GM19395 (cell line): ENCODE data around the gene KLHL9.
"Not testable (repeated sequence)": the region's sequence is repeated elsewhere in the genome, so short reads cannot be mapped to it uniquely, and the experiment has no call there.

ENCODE experiments used
- ATAC-seq: cut with Tn5 transposase; IDR thresholded peaks from one replicate; pipeline ENCODE4 v1.9.1; 2021; ENCODE audit warnings: mild to moderate bottlenecking, moderate library complexity; ENCODE audit not compliant: unreplicated experiment

KLHL9 gene

DNA sequence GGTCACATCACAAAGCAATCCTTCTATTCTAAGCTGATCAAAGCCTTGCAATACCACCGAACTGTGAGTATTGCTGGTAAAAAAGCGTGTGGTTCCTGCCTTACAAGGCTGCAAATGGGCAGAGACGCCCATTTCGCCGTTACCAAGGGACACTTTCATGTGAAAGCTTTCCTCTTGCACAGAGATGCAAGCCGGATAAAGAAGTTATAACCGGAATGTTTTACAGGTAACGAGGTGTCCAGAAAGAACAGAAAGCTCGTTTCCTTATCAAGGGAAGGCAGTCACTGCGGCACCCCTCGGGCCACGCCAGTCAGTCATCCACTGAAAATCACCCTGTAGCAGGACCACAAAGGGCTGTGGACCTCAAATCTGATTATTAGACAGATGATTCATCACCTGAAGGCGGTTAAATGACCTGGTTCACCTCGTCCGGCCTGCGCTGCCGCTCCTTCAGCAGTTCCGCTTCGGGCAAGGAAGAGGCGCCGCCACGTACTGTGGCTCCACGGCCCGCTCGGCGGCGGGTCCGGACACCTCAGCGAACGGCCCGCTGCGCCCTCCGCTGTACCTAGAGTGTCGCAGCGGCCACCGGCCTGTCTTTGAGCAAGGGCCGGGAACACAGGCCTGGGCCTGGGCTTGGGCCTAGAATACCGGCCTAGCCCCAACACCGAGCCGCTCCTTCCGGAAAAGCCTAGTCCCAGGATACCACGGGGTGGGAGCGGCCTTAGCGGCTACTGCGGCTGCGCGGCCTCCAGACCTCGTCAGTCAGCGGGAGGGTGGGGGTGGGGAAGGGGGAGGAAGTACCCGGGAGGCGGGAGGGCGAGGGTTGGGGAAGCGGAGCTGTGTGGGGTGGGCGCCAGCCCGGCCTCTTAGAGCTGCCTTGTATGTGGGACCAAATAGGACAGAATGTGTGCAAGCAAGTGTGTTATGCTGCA, at the start of gene KLHL9:
TSS of gene KLHL9 (minus strand) at position 704 of the 932 bp plus-strand sequence. CDS start at position 159, 545 bp downstream.
- peak; percentile 89 for ATAC-seq

- no peak for ATAC-seq
Measured at GRCh38 chr9:21383627-21384026, 48.4 kb upstream of the KLHL9 start.

- ATAC-seq: peak; percentile 99
Measured at GRCh38 chr9:21381448-21382339, 46.5 kb upstream of the KLHL9 start.

DNA sequence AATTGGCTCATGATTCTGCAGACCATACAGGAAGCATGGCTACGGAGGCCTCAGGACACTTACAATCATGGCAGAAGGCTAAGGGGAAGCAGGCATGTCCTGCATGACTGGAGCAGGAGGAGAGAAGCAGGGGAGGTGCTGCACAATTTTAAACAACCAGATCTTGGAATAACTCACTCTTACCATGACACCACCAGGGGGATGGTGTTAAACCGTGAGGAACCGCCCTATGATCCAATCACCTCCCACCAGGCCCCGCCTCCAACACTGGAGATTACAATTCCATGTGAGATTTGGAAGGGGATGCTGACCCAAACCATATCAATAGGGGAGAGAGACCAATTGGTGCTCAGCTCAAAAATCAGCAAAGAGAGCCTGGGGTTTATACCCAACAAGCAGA, 36.3 kb upstream of the KLHL9 start:
- not testable (repeated sequence) for ATAC-seq

GRCh38 chr9:21367957-21368356, 32.8 kb upstream of the KLHL9 start, which contains the start of gene IFNA13:
IFNA13 (minus strand) TSS chr9:21368057; CDS start chr9:21368010, 47 bp downstream.
- ATAC-seq: no peak

DNA sequence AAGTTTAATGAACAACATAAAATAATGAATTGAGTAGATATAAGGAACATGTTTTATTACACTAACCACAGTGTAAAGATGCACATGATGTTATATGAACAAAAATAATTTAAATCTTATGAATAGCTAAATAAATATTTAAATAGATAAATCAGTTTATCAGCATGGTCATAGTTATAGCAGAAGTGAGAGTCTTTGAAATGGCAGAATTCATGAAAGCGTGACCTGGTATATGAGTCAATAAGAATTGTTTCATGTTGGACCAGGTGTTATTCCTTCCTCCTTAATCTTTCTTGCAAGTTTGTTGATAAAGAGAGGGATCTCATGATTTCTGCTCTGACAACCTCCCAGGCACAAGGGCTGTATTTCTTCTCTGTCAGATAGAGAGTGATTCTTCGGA, 32.0 kb upstream of the KLHL9 start:
- ATAC-seq: peak; percentile 95

- ATAC-seq: no peak
Measured at GRCh38 chr9:21362287-21362686, 27.1 kb upstream of the KLHL9 start.

GRCh38 chr9:21357479-21358460, 22.6 kb upstream of the KLHL9 start:
- ATAC-seq: peak; percentile 95

DNA sequence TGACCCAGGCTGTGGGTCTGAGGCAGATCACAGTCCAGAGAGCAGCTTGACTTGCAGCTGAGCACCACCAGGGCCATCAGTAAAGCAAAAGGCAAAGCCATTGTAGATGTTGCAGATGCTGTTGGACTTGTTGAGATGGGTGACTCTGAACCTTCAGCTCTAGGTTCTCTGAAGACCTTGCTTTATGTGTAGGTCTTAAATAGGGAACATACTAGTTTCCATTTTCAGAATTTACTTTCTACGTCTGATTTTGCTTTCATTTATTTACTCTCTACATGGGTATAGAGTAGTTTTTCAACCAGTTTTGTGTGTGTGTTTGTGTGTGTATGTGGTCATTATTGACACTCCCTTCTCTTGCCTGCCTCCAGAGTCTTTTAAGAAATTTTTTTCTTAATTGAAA, 15.6 kb upstream of the KLHL9 start, which contains the start of gene IFNA6:
TSS of gene IFNA6 (minus strand) at position 101 of the 400 bp plus-strand sequence. CDS start at position 101, 0 bp downstream.
- ATAC-seq: no peak

DNA sequence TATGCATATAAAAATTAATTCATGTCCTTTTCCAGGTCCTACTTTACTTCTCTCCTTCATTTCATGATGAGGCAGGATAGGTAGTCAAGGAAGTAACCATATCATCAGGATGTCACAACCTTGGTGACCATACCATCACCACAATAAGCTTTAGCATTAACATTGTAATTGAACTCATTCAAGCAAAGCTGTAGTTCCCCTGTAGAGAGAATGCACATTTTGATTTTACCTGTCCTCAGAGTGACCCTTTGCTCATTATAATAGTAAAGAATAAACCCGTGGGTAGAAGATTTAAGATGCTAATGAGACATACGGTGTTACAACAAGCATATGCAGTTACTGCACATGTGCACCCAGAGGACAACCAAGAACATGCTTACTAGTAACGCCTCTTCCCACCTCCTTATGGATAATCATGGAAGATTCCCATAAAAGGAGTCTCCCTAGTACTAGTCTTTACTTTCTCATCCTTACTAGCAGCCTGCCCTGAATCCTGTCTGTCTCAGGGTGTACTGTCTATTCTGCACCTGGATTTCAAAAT, 13.3 kb upstream of the KLHL9 start:
- no peak for ATAC-seq

DNA sequence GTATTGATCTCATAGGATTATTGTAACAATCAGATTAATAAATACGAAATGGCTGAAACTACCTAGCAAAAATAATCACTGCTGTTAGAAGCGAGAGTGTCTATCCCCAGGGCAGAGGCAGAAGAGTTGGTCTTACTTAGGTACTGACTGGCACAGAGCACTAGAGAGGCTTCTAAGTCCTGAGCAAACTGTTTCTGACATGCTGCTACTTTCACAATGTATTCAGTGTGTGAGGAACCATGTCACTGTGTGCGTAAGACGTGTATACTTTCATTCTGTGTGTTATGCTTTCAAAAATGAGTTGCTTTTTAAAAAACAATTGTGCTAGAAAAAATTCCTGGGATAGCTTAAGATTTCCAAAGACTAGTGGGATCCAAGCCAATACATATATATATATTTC, 5.5 kb upstream of the KLHL9 start:
- ATAC-seq: no peak

DNA sequence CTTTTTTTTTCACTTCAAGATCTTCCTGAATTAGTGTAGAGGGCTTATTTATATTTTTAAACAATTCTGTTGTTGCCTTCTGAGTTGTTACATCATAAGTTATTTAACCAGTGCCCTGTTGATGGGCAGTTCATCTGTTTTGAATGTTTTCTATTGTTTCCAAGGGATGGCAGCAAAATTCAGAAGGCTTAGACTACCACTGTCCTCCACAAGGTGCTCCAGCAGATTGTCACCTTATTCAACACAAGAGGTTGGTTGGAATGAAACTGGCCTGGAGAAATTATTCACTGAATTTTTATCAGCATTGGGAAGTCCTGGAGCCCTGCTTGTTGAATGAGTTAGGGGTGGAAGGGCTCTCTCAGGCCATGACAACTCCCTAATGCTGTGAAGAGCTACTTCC, 1.3 kb upstream of the KLHL9 start:
- ATAC-seq: no peak

- no peak for ATAC-seq
Measured at GRCh38 chr9:21333226-21333625, 2.0 kb downstream of the KLHL9 start.

GRCh38 chr9:21331676-21332402, 3.4 kb downstream of the KLHL9 start:
- ATAC-seq: no peak

DNA sequence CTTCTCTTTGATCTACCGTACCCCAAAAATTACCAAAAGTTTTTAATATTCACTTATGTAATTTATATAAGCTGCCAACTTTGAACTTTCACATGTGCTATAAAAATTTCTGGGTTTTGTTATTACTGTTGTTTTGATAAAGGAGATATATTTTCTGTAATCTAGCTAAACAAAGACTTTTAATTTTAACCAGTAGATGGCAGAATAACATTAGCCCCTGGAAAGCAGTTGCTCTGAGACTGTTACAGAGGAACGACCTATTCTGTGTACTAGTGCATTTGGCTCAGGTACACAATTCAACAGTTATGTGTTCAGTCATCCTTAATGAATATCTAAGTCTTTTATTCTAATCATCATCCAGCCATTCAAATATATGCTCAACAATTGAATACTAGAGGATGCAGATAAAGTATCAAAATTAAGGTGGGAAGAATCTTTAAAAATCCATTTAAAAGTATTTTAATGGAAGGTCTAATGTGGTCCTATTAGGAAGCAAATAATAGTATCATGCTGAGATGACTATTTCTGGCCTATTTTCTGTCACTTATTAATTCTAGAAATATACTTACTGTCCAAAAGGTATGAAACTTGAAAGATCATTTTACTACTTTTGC, 8.6 kb downstream of the KLHL9 start:
- ATAC-seq: peak; percentile 91

DNA sequence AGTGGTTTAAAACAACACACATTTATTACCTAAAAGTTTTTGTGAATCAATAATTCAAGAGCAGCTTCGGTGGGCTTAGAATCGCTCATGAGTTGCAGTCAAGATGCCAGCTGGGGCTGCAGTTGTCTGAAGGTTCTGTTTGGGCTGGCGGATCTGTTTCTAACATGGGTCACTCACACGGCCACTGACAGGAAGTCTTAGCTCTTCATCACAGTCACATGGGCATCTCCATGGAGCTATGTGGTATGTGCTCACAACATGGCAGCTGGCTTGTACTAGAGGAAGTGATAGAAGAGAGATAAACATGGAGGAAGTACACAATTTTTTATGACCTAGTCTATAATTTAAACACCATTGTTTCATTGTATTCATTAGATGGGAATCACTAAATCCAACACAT, 11.2 kb downstream of the KLHL9 start:
- no peak for ATAC-seq

DNA sequence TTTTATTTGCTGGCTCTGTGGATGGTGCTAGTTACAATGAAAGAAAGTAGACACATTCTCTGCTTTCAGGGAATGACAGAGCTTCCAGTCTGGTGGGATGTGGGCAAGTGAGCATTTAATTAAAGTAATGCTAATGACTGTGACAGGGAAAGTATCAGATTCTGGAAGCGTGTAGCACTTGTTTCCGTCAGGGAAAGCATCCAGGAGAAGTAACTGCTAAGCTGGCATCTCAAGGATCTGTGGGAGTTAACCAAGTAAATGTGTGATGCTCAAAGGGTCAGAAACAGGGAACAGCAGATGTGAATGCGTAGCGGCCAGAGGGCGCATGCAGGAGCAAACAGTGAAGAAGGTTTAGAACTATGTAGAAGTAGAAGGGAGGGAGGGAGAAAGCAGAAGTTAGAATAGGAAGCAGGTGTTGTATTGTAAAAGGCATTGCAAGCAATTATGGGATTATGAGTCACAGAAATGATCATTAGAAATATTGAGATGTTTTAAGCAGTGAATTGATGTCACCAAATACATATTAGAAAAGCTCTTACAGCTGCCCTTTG, 12.2 kb downstream of the KLHL9 start:
- ATAC-seq: no peak

DNA sequence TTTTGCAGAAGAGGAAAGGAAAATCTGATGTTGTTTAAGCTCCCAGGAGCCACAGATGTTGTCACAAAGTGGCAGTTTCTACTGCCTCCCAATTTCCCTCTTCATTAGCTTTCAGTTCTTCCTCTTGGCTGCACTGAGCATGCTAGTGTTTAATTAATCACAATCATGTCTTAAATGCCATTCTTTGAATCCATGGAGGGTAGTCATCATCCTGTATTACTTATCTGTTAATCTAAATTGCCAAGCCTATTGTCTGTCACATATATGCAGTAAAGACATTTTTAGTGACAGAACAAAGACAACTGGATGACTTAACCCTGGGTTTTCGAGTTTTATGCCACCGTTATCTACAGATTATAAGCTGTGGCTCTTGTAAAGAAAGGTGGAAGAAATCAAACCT, 14.7 kb downstream of the KLHL9 start:
- no peak for ATAC-seq
